DOHH2 (cell line): ENCODE results near the gene TAX1BP1.

ENCODE experiments used
- H3F3A ChIP-seq: fragments of 200-600 bp; sonication (generic), shearing (Covaris generic); 2 replicates; pipeline ENCODE4 v1.6.0; 2016; ENCODE audit warnings: antibody characterized with exemption, mild to moderate bottlenecking; ENCODE audit not compliant: control insufficient read depth, insufficient read depth
- H3K27ac ChIP-seq: fragments of 200-600 bp; sonication (generic); 2 replicates; pipeline ENCODE4 v1.5.1; 2014; ENCODE audit warnings: low read depth, mild to moderate bottlenecking, low read length, moderate library complexity
- H3K27me3 ChIP-seq: fragments of 200-600 bp; sonication (generic); 2 replicates; pipeline ENCODE4 v1.6.1; 2014; ENCODE audit warnings: mild to moderate bottlenecking, low read length, mixed read lengths; ENCODE audit not compliant: control insufficient read depth
- H3K36me3 ChIP-seq: fragments of 200-600 bp; sonication (generic); 2 replicates; pipeline ENCODE4 v1.6.1; 2014; ENCODE audit warnings: mild to moderate bottlenecking, low read length, moderate library complexity, mixed read lengths; ENCODE audit not compliant: control insufficient read depth
- H3K4me1 ChIP-seq: fragments of 200-600 bp; sonication (generic); 2 replicates; pipeline ENCODE4 v1.6.1; 2014; ENCODE audit warnings: mild to moderate bottlenecking, low read length, mixed read lengths; ENCODE audit not compliant: control insufficient read depth
- H3K4me2 ChIP-seq: fragments of 200-600 bp; sonication (generic); 2 replicates; pipeline ENCODE4 v1.6.0; 2014; ENCODE audit warnings: mild to moderate bottlenecking, low read length, moderate library complexity
- H3K4me3 ChIP-seq: fragments of 200-600 bp; sonication (generic); 2 replicates; pipeline ENCODE4 v1.5.1; 2014; ENCODE audit warnings: mild to moderate bottlenecking, low read length, mixed read lengths
- H3K79me2 ChIP-seq: fragments of 200-600 bp; sonication (generic); 2 replicates; pipeline ENCODE4 v1.6.1; 2014; ENCODE audit warnings: mild to moderate bottlenecking, low read length, mixed read lengths; ENCODE audit not compliant: control insufficient read depth
- H3K9me2 ChIP-seq: fragments of 200-600 bp; sonication (generic); replicated peaks from 2 replicates; pipeline ENCODE4 v1.6.1; 2014; ENCODE audit warnings: mild to moderate bottlenecking, low read length, mixed read lengths; ENCODE audit not compliant: control insufficient read depth
- H3K9me3 ChIP-seq: fragments of 200-600 bp; sonication (generic); 2 replicates; pipeline ENCODE4 v1.6.1; 2014; ENCODE audit warnings: antibody characterized with exemption, low read length, mixed read lengths; ENCODE audit not compliant: control insufficient read depth, insufficient read depth
- H4K20me1 ChIP-seq: fragments of 200-600 bp; sonication (generic); 2 replicates; pipeline ENCODE4 v1.6.0; 2014; ENCODE audit warnings: low read depth, mild to moderate bottlenecking, antibody characterized with exemption, low read length, moderate library complexity; ENCODE audit not compliant: control insufficient read depth, insufficient read depth
- EZH2phosphoT487 ChIP-seq: fragments of 200-600 bp; sonication (generic); IDR thresholded peaks from 2 replicates; pipeline ENCODE4 v1.6.1; 2017; ENCODE audit warnings: borderline replicate concordance, mild to moderate bottlenecking, antibody characterized with exemption, low read length, moderate library complexity, mixed read lengths
- TF ChIP-seq, protein P1 (sequence below): fragments of 200-600 bp; sonication (generic); IDR thresholded peaks from one replicate; pipeline ENCODE4 v1.5.1; 2014; ENCODE audit warnings: antibody characterized with exemption, mild to moderate bottlenecking, low read depth, low read length; ENCODE audit not compliant: poor library complexity, severe bottlenecking

Gene TAX1BP1

DNA sequence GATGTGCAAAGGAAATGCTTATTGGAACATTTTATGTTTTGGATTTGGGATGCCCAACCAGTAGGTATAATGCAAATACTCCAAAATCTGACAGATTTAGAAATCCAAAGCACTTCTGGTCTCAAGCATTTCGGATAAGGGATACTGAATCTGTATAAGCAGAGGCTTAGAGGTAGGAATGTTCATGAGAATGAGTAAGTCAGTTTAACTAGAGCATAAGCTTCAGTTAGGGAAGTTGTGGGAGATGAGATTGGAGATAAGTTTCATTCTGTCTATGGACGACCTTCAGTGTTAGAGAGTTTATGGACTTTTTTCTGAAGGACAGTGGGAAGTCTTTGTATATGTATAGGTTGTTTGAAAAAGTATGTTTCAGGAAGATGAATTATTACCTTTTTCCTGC is 10.4 kb downstream of the TAX1BP1 start:
- H3K79me2 ChIP-seq: peaks cover 25% of the 10 kb centered on the region
- no peaks in the 10 kb centered on the region for H3F3A ChIP-seq
- no peak overlapping the region for H3K27ac ChIP-seq
- no peak for TF ChIP-seq EZH2phosphoT487
- TF ChIP-seq, protein P1, sequence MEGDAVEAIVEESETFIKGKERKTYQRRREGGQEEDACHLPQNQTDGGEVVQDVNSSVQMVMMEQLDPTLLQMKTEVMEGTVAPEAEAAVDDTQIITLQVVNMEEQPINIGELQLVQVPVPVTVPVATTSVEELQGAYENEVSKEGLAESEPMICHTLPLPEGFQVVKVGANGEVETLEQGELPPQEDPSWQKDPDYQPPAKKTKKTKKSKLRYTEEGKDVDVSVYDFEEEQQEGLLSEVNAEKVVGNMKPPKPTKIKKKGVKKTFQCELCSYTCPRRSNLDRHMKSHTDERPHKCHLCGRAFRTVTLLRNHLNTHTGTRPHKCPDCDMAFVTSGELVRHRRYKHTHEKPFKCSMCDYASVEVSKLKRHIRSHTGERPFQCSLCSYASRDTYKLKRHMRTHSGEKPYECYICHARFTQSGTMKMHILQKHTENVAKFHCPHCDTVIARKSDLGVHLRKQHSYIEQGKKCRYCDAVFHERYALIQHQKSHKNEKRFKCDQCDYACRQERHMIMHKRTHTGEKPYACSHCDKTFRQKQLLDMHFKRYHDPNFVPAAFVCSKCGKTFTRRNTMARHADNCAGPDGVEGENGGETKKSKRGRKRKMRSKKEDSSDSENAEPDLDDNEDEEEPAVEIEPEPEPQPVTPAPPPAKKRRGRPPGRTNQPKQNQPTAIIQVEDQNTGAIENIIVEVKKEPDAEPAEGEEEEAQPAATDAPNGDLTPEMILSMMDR: no peak
- no peak overlapping the region for H3K4me2 ChIP-seq
- H4K20me1 ChIP-seq: 0 out of 2 replicates have a peak, but pooled peaks cover 7% of the 10 kb centered on the region
- no peak overlapping the region for H3K4me3 ChIP-seq
- peaks cover 4% of the 10 kb centered on the region; the same call in 1 of the 2 replicates for H3K4me1 ChIP-seq
- peaks cover 31% of the 10 kb centered on the region for H3K36me3 ChIP-seq
- H3K9me2 ChIP-seq: no peaks in the 10 kb centered on the region
- no peaks in the 10 kb centered on the region for H3K27me3 ChIP-seq
- H3K9me3 ChIP-seq: no peaks in the 10 kb centered on the region

DNA sequence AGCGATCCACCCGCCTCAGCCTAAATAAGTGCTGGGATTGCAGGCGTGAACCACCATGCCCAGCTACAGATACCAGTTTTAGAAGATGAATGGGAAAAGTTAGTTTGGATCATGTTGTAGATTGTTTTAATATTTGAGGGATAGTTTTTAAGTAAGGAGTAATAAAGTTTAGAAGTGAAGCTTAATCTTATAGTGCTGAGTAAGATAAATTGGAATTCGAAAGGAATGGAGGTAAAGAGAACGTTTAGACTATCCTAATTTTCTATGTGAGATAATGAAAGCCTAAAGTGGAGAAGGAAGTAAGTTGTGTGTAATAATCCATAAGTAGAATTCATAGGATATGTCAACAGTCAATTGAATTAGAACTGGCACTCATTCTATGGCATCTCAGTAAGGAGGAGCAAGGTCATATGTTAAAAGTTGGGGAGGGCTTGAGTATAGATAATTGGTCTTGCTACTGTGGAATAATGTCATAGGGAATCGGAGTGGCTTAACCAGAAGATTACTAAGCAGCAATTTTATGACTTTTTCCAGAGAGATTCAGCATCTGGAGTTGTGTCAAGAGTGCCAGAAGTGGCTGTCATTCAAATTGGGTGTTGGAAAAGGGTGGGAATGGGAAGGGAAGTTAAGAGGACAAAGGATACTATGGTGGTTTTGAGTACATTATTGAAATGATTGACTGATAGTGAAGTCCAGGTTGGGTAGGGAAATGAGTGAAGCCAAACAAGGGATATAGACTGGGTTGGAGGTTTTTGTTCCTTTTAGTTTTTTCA is 12.1 kb downstream of the TAX1BP1 start:
- Histone ChIP-seq H3K9me3 (no peaks in the 10 kb centered on the region), H3K36me3 (peaks cover 31% of the 10 kb centered on the region), H3K27ac (no peak overlapping the region), H3F3A (no peaks in the 10 kb centered on the region), H3K79me2 (peaks cover 8% of the 10 kb centered on the region), H3K4me1 (peaks cover 4% of the 10 kb centered on the region; the same call in 1 of the 2 replicates), H4K20me1 (0 out of 2 replicates have a peak, but pooled peaks cover under 1% of the 10 kb centered on the region), H3K9me2 (no peaks in the 10 kb centered on the region), H3K4me2 (no peak overlapping the region), H3K4me3 (no peak overlapping the region), H3K27me3 (no peaks in the 10 kb centered on the region)
- TF ChIP-seq, protein P1: no peak
- TF ChIP-seq EZH2phosphoT487: no peak

DNA sequence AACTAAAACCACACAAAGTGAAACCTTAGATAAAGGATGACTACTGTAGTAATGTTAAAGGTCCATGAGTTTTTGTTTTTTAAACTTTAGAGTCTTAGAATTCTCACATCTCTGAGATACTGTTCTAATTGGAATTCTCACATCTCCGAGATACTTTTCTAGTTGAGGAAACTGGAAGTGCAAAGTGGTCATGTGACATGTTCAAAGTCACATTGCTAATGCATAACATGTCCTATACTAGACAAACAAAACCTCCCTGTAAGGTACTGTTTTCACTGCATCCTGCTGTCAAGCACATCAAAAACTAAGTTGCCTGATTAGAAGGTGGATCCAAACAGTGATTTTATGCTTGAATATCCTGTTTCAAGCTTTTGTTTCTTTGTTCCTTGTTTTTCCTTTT is 13.9 kb downstream of the TAX1BP1 start:
- H3K4me1 ChIP-seq: peaks cover 4% of the 10 kb centered on the region; the same call in 1 of the 2 replicates
- no peaks in the 10 kb centered on the region for H3K27me3 ChIP-seq
- peaks cover 33% of the 10 kb centered on the region for H3K36me3 ChIP-seq
- H3K4me3 ChIP-seq: no peak overlapping the region
- no peak overlapping the region for H3K4me2 ChIP-seq
- H3K79me2 ChIP-seq: no peaks in the 10 kb centered on the region
- no peaks in the 10 kb centered on the region for H3K9me2 ChIP-seq
- H3K27ac ChIP-seq: no peak overlapping the region
- TF ChIP-seq, protein P1: no peak
- TF ChIP-seq EZH2phosphoT487: no peak
- no peaks in the 10 kb centered on the region for H4K20me1 ChIP-seq
- H3K9me3 ChIP-seq: no peaks in the 10 kb centered on the region
- H3F3A ChIP-seq: no peaks in the 10 kb centered on the region
